ENCODE results near the gene NFKBIB.

DNA sequence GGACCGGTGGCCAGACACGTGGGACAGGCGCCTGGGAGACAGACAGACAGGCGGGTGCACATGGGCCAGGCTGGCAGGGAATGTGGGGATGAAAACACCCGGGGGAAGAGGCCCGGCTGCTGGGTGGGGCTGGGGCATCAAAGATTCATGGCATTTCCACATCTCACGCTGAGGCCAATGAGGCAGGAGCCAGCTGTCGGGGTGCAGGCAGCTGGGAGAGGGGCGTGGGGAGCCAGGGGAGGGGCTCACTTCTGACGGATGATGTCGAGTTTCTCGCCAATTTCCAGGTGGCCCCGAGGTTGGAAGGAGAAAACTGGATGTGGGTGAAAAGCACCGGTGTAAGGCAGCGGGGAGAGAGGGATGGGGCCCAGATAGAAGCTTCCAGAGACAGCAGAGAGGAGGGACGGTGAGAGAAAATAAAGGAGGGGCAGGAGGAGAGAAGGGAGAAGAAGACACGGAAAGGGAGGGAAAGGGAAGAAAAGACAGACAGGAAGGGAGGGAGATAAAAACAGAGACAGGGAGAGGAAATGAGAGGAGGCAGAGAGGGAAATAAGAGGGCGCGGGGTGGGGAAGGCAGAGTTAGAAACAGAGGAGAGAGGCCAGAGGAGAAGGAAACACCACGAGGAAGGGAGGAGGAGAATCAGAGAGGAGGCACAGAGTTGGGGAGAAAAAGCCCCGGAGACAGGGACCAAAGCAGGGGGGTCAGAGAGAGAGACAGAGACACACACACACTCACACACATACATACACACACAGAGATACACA is 20.2 kb downstream of the NFKBIB start:
- TF ChIP-seq, protein P1, sequence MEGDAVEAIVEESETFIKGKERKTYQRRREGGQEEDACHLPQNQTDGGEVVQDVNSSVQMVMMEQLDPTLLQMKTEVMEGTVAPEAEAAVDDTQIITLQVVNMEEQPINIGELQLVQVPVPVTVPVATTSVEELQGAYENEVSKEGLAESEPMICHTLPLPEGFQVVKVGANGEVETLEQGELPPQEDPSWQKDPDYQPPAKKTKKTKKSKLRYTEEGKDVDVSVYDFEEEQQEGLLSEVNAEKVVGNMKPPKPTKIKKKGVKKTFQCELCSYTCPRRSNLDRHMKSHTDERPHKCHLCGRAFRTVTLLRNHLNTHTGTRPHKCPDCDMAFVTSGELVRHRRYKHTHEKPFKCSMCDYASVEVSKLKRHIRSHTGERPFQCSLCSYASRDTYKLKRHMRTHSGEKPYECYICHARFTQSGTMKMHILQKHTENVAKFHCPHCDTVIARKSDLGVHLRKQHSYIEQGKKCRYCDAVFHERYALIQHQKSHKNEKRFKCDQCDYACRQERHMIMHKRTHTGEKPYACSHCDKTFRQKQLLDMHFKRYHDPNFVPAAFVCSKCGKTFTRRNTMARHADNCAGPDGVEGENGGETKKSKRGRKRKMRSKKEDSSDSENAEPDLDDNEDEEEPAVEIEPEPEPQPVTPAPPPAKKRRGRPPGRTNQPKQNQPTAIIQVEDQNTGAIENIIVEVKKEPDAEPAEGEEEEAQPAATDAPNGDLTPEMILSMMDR (IDR thresholded peaks at IDR 0.05; ENCODE audit: poor library complexity, severe bottlenecking): no peak
- TF ChIP-seq EZH2 (IDR thresholded peaks at IDR 0.05; ENCODE audit: borderline replicate concordance, insufficient read depth, low read length, poor library complexity, severe bottlenecking) (no peak), MXI1 (conservative IDR thresholded peaks at IDR 0.05; ENCODE audit: poor library complexity, severe bottlenecking) (no peak), RAD21 (conservative IDR thresholded peaks at IDR 0.05) (no peak), POLR2AphosphoS5 (IDR thresholded peaks at IDR 0.05) (no peak), TAF1 (IDR thresholded peaks at IDR 0.05; ENCODE audit: low read depth) (no peak), EP300 (conservative IDR thresholded peaks at IDR 0.05; ENCODE audit: poor library complexity, severe bottlenecking) (no peak), SMC3 (conservative IDR thresholded peaks at IDR 0.05; ENCODE audit: poor library complexity) (no peak)
- TF ChIP-seq, protein P2, sequence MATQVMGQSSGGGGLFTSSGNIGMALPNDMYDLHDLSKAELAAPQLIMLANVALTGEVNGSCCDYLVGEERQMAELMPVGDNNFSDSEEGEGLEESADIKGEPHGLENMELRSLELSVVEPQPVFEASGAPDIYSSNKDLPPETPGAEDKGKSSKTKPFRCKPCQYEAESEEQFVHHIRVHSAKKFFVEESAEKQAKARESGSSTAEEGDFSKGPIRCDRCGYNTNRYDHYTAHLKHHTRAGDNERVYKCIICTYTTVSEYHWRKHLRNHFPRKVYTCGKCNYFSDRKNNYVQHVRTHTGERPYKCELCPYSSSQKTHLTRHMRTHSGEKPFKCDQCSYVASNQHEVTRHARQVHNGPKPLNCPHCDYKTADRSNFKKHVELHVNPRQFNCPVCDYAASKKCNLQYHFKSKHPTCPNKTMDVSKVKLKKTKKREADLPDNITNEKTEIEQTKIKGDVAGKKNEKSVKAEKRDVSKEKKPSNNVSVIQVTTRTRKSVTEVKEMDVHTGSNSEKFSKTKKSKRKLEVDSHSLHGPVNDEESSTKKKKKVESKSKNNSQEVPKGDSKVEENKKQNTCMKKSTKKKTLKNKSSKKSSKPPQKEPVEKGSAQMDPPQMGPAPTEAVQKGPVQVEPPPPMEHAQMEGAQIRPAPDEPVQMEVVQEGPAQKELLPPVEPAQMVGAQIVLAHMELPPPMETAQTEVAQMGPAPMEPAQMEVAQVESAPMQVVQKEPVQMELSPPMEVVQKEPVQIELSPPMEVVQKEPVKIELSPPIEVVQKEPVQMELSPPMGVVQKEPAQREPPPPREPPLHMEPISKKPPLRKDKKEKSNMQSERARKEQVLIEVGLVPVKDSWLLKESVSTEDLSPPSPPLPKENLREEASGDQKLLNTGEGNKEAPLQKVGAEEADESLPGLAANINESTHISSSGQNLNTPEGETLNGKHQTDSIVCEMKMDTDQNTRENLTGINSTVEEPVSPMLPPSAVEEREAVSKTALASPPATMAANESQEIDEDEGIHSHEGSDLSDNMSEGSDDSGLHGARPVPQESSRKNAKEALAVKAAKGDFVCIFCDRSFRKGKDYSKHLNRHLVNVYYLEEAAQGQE (IDR thresholded peaks at IDR 0.05; ENCODE audit: borderline replicate concordance): no peak
